RPMI7951 (cell line): ENCODE results near the gene ACTR2. TPM values are rescaled to one million over a fixed set of nuclear protein-coding genes. Genes with fewer than 3 reads are reported as not detected.
A peak's percentile ranks its signal among the peaks of the same experiment; 100 is the strongest.
"Not testable (repeated sequence)": the region's sequence is repeated elsewhere in the genome, so short reads cannot be mapped to it uniquely, and the experiment has no call there.

Experiments used
- DNase-seq: peaks from one replicate; pipeline ENCODE4 v3.0.0-alpha.2; 2012; ENCODE audit warnings: low read depth
- total RNA-seq: library from RNA; depleted of rRNA; stranded (reverse); fragments of >200 nt; shearing (Covaris generic); gene quantifications from 2 replicates; pipeline ENCODE4 v1.2.3, GENCODE V29; 2014; rRNA removed

The ACTR2 gene
- total RNA-seq, 1 experiment from 2014 or later, result 98.8 TPM

GRCh38 chr2:65313126-65313953 is 85.7 kb downstream of the ACTR2 start:
- no peak for DNase-seq

- DNase-seq, result no peak
These were observed 86.3 kb downstream of the ACTR2 start for GRCh38 chr2:65313954-65314256.

GRCh38 chr2:65314801-65315441 is 87.3 kb downstream of the ACTR2 start:
- DNase-seq, result no peak

- DNase-seq, result no peak
These were observed 88.4 kb downstream of the ACTR2 start for GRCh38 chr2:65316072-65316471.

- not testable (repeated sequence) for DNase-seq
These were observed 89.7 kb downstream of the ACTR2 start for GRCh38 chr2:65317351-65317750.

- no peak for DNase-seq
These were observed 90.2 kb downstream of the ACTR2 start for GRCh38 chr2:65317841-65318240.

- no peak for DNase-seq
These were observed 91.5 kb downstream of the ACTR2 start for GRCh38 chr2:65319072-65319673.

- no peak for DNase-seq
These were observed 92.0 kb downstream of the ACTR2 start for GRCh38 chr2:65319674-65320041.

GRCh38 chr2:65320042-65320725 is 92.6 kb downstream of the ACTR2 start:
- peak; percentile 87 for DNase-seq

Other genes starting within 250 kb of the ACTR2 start
- gene SLC1A4, start 238.4 kb upstream of the ACTR2 start, total RNA-seq, result 17.0 and 17.1 TPM in 2 replicates
- gene CEP68, start 171.4 kb upstream of the ACTR2 start, total RNA-seq, result 5.2 and 5.6 TPM in 2 replicates
- gene RAB1A, start 97.7 kb upstream of the ACTR2 start, total RNA-seq, result 132 and 168 TPM in 2 replicates
- gene SPRED2, start 204.8 kb downstream of the ACTR2 start, total RNA-seq, result 17.1 and 20.2 TPM in 2 replicates